HL-60/S4 (cell line): ENCODE results near the gene ALS2.
"Not testable (repeated sequence)": the region's sequence is repeated elsewhere in the genome, so short reads cannot be mapped to it uniquely, and the experiment has no call there.

Source experiments
- in situ Hi-C: fragments of 300-500 bp; cut with MboI; formaldehyde crosslinking; loops from 2 replicates; pipeline ENCODE4 v1.14.3; 2022; ENCODE audit warnings: low sequenced_read_pairs

The ALS2 gene

GRCh38 chr2:201795607-201796477, 15.1 kb upstream of the ALS2 start:
- in situ Hi-C loops: no loop called here

- in situ Hi-C loops: no loop called here
Observed at GRCh38 chr2:201794294-201794693, 13.6 kb upstream of the ALS2 start.

- in situ Hi-C loops: no loop called here
Observed at GRCh38 chr2:201793631-201794030, 12.9 kb upstream of the ALS2 start.

- in situ Hi-C loops: no loop called here
Observed at GRCh38 chr2:201790989-201791388, 10.3 kb upstream of the ALS2 start.

DNA sequence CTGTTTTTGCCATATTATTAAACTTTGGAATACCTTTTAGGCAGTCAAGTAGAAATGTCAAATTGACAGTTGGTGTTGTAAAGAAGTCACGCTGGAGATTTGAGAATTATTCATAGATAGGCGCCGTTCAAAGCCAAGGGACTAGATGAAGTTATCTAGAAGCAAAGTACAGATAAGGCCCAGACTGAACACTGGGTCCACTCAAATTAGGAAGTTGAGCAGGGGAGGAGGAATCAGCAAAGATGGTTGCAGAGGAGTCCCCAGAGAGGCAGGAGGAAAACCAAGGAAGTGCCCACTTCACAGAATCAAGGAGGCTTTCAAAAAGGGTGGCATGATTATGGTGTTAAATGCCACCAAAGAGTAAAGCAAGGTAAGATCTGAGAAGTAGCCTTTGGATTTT, 9.6 kb upstream of the ALS2 start:
- in situ Hi-C loops: no loop called here

DNA sequence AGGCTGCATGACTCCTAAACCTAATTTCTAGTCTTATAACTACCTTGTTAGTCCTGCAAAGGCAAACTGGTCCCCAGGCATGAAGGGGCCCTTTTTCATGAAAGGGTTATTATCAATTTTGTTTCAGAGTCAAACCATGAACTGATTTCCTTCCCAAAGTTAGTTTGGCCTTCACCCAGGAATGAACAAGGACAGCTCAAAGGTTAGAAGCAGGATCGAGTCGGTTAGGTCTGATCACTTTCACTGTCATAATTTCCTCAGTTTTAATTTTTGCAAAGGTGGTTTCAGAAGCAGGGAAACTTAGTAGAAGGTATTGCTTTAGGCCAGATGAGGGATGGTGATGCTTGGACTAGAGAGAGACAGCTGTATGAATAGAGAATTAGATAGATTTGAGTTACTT, 8.7 kb upstream of the ALS2 start:
- in situ Hi-C loops: no loop called here

DNA sequence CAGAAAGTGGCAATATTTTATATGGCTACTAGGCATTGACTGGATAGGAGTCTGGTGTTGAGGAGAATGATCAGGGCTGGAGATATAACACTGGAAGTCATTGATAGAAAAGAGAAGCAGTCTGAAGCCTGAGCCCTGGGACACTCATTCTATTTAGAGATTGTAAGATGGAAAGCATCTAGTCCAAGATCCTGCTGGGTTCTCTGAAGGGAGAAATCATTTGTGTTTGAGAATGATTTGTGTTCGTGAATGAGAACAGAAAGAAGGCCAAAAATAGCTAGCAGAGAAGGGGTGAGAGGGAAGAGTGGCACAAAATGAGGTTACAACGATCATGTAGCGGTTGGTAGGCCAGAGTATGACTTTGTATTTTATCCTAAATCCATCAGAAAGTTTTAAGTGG, 7.6 kb upstream of the ALS2 start:
- in situ Hi-C loops: no loop called here

GRCh38 chr2:201786471-201786870, 5.7 kb upstream of the ALS2 start:
- in situ Hi-C loops: no loop called here

DNA sequence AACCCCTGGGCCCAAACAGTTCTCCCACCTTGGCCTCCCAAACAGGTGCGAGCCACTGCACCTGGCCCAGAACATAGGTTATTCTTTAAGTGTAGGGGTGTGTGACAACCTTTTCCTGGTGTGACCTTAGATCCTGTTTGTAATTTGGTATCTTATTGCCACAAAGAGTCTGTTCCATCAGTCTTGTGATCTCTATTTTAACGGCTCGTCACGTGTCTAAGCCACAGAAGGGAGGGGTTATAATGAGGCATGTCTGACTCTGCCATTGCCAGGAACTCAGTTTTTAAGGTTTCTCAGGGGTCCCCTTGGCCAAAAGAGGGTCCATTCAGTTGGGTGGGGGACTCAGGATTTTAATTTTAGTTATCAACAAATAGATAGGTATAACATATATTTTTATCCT, 4.4 kb upstream of the ALS2 start:
- in situ Hi-C loops: no loop called here

GRCh38 chr2:201784563-201784962, 3.8 kb upstream of the ALS2 start:
- in situ Hi-C loops: no loop called here

GRCh38 chr2:201781557-201782051, 871 bp upstream of the ALS2 start:
- in situ Hi-C loops: no loop called here

DNA sequence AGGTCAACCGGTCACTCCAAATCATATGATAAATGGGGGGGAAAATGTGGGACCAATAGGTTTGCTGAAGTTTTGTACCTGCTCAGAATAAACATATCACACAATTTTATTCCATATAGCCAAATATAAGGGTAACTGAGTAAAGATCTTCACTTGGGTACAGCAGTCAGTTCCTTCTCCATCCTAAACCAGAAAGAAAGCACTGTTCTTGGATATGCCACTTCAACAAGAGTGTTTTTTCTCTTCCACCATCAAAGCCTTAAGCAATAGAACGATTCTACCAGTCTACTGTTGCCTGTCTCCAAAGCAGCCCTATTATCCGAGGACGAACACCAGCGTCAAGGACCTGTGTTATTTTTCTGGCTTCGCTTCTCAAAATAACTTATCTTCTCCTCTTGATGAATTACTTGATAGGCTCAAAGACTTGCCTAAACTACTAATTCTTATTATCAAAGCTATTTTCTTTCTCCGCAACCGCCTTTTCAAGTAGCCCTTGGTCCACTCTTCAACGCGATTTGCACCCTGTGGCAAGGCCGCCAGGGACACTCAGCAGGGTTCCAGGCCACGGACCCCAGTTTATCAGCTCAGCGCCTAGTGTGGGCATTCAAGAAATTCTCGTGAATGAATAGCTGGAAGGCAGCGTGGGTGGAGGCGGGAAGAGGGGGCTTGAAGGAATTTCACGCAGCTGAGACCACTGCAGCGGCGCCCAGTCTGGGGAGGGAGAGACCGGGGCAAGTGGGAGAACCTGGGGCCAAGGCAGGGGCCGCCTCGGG, 646 bp downstream of the ALS2 start:
- in situ Hi-C loops: no loop called here

DNA sequence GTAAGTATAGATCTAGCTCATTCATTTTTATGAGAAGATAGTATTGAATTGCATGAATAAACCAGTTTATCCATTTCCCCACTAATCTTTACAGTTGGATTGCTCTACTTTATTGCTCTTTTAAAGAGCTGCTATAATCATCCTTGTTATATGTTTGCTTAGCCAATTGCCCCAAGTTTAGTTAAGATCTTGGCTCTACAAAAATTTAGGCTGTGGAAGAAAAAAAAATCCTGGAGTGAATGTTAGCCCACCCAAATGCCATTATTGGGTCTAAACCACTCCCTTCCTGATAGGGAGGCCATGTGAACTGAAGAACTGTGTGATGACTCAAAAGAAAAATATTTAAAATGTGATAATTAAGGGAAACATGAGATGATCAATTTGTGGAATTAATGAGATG, 2.9 kb downstream of the ALS2 start:
- in situ Hi-C loops: no loop called here

DNA sequence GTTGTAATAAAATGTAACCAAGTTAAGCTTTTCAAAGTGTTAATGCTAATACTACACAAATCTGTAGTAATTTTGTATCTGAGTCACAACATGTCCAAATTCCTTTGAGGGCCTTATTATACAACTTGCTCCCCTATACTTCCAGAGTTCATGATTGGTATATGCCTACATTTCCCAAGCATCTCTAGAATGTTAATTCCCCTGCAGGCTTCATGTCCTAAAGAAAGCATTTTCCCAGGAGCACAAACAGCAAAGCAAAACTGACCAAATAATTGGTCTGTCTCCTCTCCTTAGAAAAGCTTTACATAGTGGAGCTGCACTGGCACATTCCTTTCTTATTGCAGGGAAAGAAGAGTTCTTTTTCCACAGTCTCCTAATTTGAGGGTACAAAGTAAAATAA, 3.7 kb downstream of the ALS2 start:
- in situ Hi-C loops: no loop called here

GRCh38 chr2:201775326-201775725, 5.4 kb downstream of the ALS2 start:
- in situ Hi-C loops: no loop called here

DNA sequence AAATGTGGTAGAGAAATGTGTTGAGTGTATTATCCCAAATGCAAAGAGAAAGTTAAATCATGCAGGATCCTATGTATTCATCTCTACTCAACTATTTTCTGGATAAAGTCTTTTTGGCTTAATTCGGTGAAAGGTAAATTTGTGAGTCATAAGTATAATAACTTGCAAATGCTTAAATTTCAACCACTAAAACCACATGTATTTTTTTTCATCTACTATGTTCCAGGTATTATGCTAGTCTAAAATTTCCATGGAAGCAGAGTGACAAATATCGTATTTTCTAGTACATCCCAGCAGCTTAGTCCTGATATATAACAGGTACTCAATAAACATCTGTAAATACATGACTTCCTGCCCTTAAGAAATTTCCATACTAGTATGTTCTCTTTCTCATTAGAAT, 6.2 kb downstream of the ALS2 start:
- in situ Hi-C loops: no loop called here

DNA sequence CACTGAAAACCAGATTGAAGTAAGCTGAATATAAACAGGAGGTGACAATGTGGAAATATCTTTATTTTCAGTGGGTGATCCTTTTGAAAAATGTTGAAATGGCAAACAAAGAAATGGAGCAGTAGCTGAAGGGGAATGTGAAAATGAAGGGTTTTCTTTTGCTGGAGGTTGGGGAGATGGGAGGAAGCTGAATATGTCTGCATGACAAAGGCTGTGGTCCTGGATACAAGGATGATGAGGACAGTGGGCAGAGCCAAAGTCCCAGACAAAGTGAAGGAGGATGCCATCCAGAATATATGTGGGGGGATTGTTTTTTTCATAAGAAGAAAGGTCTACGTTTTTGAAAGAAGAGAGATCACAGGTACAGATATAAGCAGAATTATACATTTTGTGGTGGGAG, 6.7 kb downstream of the ALS2 start:
- in situ Hi-C loops: no loop called here

DNA sequence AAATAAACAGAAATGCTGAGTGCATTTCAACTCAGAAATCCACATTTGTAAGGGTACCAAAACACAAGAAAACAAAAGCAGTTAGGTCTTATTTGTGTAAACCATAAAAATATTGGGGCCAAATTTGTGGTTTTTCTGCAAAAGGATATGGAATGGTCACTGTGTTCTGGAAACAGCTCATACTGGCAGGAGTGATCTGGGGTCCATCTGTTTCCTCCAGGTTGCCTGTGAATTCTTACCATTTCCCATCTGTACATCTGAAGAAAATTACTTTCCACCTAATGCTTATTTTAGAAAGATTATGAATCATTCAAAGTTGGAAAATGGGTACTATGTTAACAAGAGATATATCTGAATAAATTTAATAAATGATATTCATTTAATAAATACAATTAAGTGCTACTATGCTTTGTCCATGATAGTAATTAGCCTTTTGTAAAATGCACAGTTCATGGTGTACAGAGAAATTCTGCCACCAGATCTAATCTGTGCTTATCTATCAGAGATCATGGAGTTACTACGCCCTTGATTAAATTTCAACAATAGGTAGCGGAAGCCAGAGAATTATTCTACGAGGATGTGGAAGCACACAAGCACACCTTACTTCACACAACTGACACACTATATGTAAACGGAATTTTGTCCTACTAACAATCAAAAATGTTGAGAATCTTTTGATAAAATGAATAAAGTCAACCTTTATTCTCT, 10.9 kb downstream of the ALS2 start:
- in situ Hi-C loops: no loop called here

DNA sequence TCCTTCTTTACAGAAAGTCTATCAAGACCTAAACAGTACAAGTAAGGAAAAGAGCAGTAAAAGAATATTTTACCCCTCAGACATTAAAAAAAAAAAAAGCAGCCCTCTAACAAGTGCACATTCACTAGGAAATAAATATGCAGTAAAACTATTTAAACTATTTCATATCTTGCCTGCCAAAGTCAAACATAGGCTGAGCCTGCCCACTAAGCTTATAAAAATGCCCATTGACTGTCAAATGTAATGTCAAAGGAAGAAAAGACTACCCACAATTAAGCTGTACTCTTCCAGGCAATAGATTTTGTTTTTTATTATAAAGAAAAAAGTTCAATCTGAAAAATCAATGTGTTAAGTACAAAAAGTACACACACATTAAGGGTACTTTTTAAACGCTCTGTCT, 11.8 kb downstream of the ALS2 start:
- in situ Hi-C loops: no loop called here

- in situ Hi-C loops: no loop called here
Observed at GRCh38 chr2:201765799-201766198, 14.9 kb downstream of the ALS2 start.

DNA sequence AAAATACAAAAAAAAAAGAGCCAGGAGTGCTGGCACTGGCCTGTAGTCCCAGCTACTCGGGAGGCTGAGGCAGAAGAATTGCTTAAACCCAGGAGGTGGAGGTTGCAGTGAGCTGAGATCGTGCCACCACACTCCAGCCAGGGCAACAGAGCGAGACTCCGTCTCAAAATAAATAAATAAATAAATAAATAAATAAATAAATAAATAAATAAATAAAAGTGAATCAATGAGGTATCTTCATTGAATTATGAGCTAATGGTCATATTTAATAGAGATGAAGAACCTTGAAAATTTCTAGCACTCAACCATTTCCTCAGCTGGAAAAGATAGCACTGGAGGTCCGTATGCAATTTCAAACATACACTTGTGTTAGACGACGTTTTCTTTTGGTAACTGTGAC, 16.3 kb downstream of the ALS2 start:
- in situ Hi-C loops: not testable (repeated sequence)
